HCT116 (cell line): ENCODE measurements around the gene PALB2. TPM values are rescaled to one million over a fixed set of nuclear protein-coding genes. Genes with fewer than 3 reads are reported as not detected.

Source experiments
- total RNA-seq: library from RNA; stranded (reverse); gene quantifications from one replicate; pipeline ENCODE4 v1.2.1, GENCODE V29; 2021; ENCODE audit not compliant: unreplicated experiment

Gene PALB2
- total RNA-seq, 1 experiment from 2014 or later = 15.6 TPM

Other genes starting within 250 kb of the PALB2 start
- gene COG7, start 188.1 kb downstream of the PALB2 start, total RNA-seq = 22.1 TPM
- 68.3 TPM for gene GGA2, start 130.8 kb downstream of the PALB2 start, total RNA-seq
- 35.6 TPM for gene EARS2, start 84.0 kb downstream of the PALB2 start, total RNA-seq
- gene UBFD1, start 83.6 kb downstream of the PALB2 start, total RNA-seq = 89.6 TPM
- 169 TPM for gene NDUFAB1, start 45.0 kb downstream of the PALB2 start, total RNA-seq
- 42.9 TPM for gene DCTN5, start 156 bp upstream of the PALB2 start, total RNA-seq
- 144 TPM for gene PLK1, start 37.6 kb upstream of the PALB2 start, total RNA-seq
- 0.47 TPM for gene ERN2, start 71.9 kb upstream of the PALB2 start, total RNA-seq
- not detected for gene CHP2, start 113.7 kb upstream of the PALB2 start, total RNA-seq
- gene PRKCB, start 194.7 kb upstream of the PALB2 start, total RNA-seq = 0.89 TPM